NAMALWA (cell line): ENCODE measurements around the gene GPR12.
"Not testable (repeated sequence)": the region's sequence is repeated elsewhere in the genome, so short reads cannot be mapped to it uniquely, and the experiment has no call there.

ENCODE experiments used
- DNase-seq: peaks from one replicate; pipeline ENCODE4 v3.0.0-alpha.2; 2015; ENCODE audit warnings: low spot score

Gene GPR12

GRCh38 chr13:26747706-26748105 is 12.9 kb downstream of the GPR12 start:
- no peak for DNase-seq

DNA sequence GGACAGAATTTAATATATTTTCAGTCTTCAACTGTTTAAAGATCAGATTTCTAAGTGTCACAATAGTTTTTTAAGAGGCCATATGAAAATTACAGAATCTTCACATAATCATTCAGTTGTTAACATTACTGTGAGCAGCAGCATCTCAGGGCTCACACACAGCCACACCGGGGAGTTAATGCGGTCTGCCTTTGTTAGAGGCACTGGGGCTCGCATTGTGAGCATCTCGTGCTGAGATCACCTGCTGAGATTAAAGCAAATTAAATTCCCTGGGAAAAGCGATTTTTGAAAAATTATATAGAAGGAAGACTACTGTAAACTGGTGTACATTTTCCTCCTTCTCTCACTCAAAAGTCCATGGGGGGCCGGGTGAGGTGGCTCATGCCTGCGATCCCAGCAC is 16.6 kb downstream of the GPR12 start:
- no peak for DNase-seq

GRCh38 chr13:26742691-26743358 is 17.8 kb downstream of the GPR12 start:
- no peak for DNase-seq

DNA sequence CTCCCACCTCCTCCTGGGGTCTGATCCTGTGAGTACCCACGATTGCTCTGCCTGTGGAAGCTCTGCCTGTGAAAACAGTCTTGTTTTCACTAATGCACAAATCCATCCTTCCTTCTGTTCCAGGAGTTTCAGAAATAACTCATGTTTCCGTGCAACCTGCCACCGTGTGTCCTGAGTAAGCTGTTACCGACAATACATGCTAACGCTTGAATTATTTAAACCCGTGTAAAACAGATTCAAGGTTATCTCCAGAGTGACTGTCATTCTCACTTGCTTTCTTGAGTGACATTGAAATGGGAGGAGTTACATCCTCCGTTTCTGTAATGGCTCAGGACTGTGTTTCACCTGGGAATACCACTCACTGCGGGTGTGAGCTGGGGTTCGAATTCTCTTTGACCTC is 24.9 kb downstream of the GPR12 start:
- no peak for DNase-seq

- no peak for DNase-seq
These were observed 33.0 kb downstream of the GPR12 start for GRCh38 chr13:26727633-26728032.

GRCh38 chr13:26727122-26727521 is 33.5 kb downstream of the GPR12 start:
- no peak for DNase-seq

GRCh38 chr13:26726684-26727083 is 33.9 kb downstream of the GPR12 start:
- DNase-seq = no peak

GRCh38 chr13:26723620-26724019 is 37.0 kb downstream of the GPR12 start:
- not testable (repeated sequence) for DNase-seq

DNA sequence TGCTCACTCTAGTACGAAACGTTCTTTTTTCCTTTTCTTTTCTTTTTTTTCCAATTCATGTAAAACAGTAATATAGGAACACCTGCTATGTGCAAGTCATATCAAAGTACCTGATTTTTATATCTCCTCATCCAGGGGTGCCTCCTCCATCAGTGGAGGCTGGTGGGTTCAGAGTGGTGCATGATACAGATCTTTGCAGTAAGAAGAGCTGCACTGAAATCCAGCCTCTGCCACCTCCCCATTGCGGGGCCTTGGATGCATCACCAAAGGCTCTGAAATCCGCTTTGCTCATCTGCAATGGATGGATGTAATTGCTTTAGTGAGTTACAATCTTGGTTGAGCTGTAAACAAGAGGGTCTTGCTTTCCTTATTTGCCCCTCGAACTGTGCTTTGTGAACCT is 38.3 kb downstream of the GPR12 start:
- DNase-seq = no peak

DNA sequence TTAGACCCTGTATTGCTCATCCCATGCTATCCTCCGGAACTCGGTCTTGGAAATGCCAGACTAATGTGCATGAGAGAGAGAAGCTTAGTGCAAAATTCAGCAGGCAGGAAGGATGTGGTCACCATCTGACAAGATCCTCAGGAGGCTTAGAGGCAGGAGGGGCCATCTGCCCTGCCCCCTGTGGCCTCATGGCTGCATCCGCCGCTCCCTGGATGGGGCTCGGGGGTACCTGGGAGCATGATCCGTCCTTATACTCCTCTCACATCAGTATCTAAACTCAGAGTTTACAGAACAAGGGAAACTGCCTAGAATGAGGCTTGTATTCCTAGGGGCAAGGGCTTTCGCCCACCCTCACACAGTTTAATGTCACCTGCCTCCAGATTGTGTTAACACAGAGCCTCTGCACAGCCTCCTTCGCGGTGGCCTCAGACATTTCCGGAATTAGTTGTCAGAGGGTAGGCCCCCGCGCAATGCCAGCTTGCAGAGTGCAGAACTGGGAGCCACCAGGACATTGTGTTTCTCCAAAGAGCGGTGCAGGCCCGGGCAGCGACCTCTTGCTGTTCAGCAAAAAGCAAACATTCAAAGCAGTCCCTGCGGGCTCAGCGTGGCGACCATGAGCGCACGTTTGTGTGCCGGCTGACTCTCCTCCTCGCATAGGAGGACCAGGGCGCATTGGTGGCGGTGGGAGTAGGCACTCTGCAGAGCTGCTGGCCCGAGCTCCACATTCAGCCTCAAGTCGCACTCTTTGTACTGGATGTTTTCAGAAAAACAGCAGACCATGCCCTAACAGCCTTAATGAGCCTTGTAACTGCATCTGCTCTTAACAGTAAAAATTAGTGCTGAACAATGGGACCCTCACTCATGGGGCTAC is 39.1 kb downstream of the GPR12 start:
- DNase-seq = no peak

DNA sequence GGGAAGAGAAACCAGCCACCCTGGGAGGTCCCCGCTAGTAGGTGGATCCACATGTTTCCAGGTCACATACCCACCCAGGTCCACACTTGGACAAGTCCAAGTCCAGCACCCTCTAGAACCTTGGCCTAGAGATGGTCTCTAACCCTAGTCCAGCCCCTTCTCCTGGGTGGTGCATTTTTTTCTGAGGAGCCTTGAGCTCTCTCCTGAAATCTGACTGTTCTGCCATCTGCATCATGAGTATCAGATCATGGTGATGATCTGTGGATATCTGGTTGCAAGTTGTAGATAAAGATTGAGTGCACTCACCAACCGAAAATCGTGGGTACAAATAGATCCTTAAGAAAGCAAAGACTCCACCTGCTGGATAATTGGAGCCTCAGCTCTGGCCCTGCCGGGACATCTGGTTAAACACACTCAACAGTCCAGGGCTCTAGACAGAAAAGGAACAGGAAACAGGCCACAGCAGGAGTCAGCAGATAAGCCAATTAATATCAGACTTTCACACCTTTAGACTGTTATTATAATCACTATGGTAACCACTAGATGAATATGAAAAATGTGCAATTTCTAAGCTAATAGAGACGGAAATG is 41.1 kb downstream of the GPR12 start:
- no peak for DNase-seq

DNA sequence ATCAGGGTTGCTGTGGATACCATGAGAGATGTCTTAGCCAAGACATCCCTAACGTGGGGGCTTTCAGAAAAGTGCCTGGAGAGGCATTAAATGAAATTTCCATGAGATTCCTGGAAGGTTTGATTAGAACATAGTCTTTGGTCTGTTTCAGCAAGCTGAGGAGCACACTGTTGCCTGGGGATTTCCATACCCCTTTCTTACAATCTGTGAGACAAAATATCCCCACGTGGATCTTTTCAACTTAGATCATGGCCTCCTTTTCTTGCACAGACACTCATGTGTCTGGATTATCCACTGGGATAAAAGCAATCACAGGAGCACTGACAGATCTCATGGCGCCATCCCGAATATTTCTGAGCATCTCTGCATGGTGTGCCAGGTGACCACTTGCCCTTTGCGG is 41.7 kb downstream of the GPR12 start:
- no peak for DNase-seq

GRCh38 chr13:26718146-26718545 is 42.4 kb downstream of the GPR12 start:
- DNase-seq = no peak

GRCh38 chr13:26716984-26717383 is 43.6 kb downstream of the GPR12 start:
- DNase-seq = no peak

DNA sequence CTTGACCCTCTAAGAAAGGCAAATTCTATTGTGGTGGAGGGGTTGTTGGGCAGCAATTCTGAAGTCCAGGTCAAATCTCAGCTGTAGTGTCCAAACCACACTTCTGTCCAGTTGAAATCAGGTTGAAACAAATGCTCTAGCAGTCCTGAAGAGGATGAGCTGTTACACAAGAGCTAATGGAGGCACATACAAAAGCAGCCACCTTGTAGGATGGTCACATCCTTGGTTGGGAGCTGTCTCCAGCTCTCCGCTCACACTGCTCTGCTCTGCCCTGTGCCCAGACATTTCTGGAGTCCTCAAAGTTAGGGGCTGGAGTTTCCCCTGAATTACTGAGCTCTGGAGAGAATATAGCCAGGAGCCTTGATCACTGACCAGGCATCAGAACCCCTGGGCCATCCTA is 47.2 kb downstream of the GPR12 start:
- DNase-seq = no peak

DNA sequence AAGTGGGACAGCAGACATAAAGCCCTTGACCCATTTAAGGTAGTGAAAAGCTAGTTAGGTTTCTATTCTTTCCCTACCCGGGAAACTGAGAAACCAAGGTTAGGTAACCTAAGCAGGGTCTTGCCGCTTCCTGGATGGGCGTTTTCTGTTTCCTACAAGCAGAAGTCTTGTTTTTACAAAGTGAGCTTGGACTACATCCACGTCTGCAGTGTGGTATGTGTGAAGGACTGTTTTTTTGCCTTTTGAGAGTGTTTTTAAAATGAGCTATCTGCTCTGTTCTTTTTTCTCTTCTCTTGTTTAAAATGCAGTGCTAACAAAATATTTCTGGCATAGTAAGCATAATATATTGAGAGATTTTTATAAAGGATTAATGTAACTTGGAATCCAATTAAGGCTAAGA is 49.4 kb downstream of the GPR12 start:
- no peak for DNase-seq

DNA sequence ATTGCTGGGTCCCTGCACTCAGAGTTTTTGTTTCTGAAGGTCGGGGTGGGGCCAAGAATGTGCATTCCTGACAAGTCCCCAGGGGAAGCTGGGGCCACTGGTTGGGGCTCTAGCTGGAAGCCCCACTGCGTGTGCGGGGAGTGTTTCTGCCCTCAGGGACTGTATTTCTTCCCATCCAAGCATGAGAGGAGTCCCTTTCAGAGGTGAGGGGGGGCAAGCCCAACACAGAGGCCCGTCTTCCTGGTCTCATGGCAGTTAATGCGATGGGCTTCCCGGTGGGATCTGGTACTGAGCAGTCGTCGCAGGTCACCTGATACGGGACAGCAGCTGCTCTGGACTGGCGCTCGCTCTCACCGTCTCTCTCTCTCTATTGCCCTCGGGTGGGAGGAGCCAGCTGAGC is 50.4 kb downstream of the GPR12 start:
- DNase-seq = no peak

DNA sequence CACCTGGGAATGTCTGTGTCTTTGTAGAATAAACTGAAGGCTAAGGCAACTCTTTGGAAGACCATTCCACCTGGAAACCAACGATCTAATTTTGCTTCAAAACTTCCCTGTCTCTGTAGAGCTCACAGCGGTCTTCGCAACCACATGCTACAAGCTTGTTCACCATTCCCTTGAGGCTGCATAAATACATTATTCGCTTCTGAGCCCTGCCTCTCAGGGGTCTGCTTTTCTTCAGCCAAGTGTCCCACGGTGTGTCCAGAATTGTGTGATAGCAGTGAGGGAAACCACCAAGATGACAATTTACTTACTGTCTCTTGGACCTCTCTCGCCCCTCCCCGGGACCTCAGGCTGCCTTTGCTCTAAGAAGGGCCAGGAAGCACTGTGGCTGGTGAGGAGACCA is 51.1 kb downstream of the GPR12 start:
- DNase-seq = no peak

DNA sequence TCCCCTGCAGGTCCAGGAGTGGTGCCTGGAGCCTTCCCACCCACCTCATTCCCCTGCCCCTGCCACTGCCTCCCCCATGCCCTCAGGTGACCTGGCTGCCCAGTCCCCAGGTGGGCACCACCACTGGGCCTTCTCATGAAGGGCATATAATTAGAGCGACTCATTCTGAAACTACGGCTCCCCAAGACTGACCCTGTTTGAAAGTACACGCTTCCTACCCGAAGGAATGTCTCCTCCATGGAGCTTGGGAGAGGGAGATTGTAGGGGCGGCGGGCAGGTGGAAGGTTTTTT is 52.6 kb downstream of the GPR12 start:
- no peak for DNase-seq

- DNase-seq = peak; percentile 66
These were observed 53.2 kb downstream of the GPR12 start for GRCh38 chr13:26707122-26708006.

DNA sequence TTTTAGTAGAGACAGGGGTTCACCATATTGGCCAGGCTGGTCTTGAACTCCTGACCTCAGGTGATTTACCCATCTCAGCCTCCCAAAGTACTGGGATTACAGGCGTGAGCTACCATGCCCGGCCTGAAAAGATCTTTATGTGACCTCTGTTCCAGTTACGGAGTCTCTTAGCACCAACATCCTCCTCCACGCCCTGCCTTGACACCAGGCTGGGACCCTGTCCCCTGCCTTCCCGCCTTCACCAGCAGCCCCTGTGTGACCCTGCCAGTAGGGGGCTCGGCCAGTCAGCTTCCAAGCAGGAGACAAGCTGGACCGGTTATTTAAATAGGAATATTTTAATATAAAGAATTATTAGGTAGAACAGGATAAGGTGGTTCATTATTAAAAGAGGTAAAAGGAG is 54.2 kb downstream of the GPR12 start:
- DNase-seq = no peak

- no peak for DNase-seq
These were observed 55.0 kb downstream of the GPR12 start for GRCh38 chr13:26705536-26705935.
